ENCODE data around the gene LNPEP.

LNPEP gene

GRCh38 chr5:97004423-97005060 lies 68.7 kb downstream of the LNPEP start:
- Histone ChIP-seq H3K4me1 (ENCODE audit: control insufficient read depth, low read length) (peaks cover 19% of the 10 kb centered on the region), H3F3A (ENCODE audit: control insufficient read depth, insufficient read depth) (peaks cover 6% of the 10 kb centered on the region), H3K36me3 (ENCODE audit: control insufficient read depth, low read length) (peaks cover 63% of the 10 kb centered on the region), H3K79me2 (ENCODE audit: control insufficient read depth, low read length) (no peaks in the 10 kb centered on the region), H3K27ac (ENCODE audit: low read depth, low read length) (no peak overlapping the region), H3K9me2 (replicated peaks; ENCODE audit: control insufficient read depth, low read length) (no peaks in the 10 kb centered on the region), H3K4me3 (ENCODE audit: low read length) (no peak overlapping the region), H4K20me1 (ENCODE audit: control insufficient read depth, insufficient read depth, low read depth, low read length) (0 out of 2 replicates have a peak, but pooled peaks cover 3% of the 10 kb centered on the region), H3K4me2 (ENCODE audit: low read length) (no peak overlapping the region), H3K9me3 (ENCODE audit: control insufficient read depth, insufficient read depth, low read length) (no peaks in the 10 kb centered on the region), H3K27me3 (ENCODE audit: control insufficient read depth, low read length) (no peaks in the 10 kb centered on the region)
- TF ChIP-seq EZH2phosphoT487 (IDR thresholded peaks at IDR 0.05; ENCODE audit: borderline replicate concordance, low read length): no peak
- TF ChIP-seq, protein P1, sequence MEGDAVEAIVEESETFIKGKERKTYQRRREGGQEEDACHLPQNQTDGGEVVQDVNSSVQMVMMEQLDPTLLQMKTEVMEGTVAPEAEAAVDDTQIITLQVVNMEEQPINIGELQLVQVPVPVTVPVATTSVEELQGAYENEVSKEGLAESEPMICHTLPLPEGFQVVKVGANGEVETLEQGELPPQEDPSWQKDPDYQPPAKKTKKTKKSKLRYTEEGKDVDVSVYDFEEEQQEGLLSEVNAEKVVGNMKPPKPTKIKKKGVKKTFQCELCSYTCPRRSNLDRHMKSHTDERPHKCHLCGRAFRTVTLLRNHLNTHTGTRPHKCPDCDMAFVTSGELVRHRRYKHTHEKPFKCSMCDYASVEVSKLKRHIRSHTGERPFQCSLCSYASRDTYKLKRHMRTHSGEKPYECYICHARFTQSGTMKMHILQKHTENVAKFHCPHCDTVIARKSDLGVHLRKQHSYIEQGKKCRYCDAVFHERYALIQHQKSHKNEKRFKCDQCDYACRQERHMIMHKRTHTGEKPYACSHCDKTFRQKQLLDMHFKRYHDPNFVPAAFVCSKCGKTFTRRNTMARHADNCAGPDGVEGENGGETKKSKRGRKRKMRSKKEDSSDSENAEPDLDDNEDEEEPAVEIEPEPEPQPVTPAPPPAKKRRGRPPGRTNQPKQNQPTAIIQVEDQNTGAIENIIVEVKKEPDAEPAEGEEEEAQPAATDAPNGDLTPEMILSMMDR (IDR thresholded peaks at IDR 0.05; ENCODE audit: low read depth, low read length, poor library complexity, severe bottlenecking): no peak

GRCh38 chr5:97006454-97007060 lies 70.7 kb downstream of the LNPEP start:
- Histone ChIP-seq H3K36me3 (ENCODE audit: control insufficient read depth, low read length) (peaks cover 58% of the 10 kb centered on the region), H3F3A (ENCODE audit: control insufficient read depth, insufficient read depth) (peaks cover 6% of the 10 kb centered on the region), H3K4me3 (ENCODE audit: low read length) (no peak overlapping the region)

DNA sequence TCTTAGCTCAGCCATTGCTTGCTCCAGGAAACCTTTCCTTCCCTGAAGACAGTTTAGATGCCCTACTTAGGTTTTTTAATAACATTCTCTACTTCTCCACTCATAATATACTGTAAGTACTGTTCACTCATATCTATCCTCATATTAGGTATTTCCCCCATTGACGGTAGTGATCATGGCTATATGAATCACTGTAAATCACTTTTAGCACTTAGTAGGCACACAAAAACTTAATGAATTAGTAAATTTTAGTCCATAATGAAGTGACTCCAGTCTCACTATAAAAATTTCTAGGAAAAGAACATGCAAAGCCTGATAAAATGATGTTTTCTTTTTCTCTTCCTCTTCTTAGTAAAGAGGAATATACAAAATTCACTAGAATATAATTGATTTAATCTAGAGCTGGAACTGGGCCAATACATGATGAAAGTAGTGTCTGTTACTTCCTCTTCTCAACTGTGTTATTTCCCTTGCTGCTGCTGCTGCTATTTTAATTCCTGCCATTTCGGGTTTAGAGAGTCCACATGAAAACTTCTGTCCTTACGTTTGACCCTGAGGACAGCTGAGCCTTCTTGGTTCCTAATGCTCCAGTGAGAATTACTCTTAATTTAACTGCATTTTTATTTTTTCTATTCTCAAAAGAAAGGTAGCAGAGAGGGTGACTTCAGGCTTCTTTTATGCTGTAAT lies 73.5 kb downstream of the LNPEP start:
- Histone ChIP-seq H3K9me3 (ENCODE audit: control insufficient read depth, insufficient read depth, low read length) (no peaks in the 10 kb centered on the region), H3K36me3 (ENCODE audit: control insufficient read depth, low read length) (peaks cover 58% of the 10 kb centered on the region), H3F3A (ENCODE audit: control insufficient read depth, insufficient read depth) (peaks cover 6% of the 10 kb centered on the region), H3K9me2 (replicated peaks; ENCODE audit: control insufficient read depth, low read length) (no peaks in the 10 kb centered on the region), H3K27ac (ENCODE audit: low read depth, low read length) (peak overlapping the region; percentile 62), H3K27me3 (ENCODE audit: control insufficient read depth, low read length) (no peaks in the 10 kb centered on the region), H3K79me2 (ENCODE audit: control insufficient read depth, low read length) (no peaks in the 10 kb centered on the region), H4K20me1 (ENCODE audit: control insufficient read depth, insufficient read depth, low read depth, low read length) (0 out of 2 replicates have a peak, but pooled peaks cover 3% of the 10 kb centered on the region), H3K4me3 (ENCODE audit: low read length) (peak overlapping the region; percentile 24), H3K4me1 (ENCODE audit: control insufficient read depth, low read length) (peaks cover 30% of the 10 kb centered on the region), H3K4me2 (ENCODE audit: low read length) (peak overlapping the region; percentile 57)
- no peak for TF ChIP-seq EZH2phosphoT487 (IDR thresholded peaks at IDR 0.05; ENCODE audit: borderline replicate concordance, low read length)
- TF ChIP-seq, protein P1 (IDR thresholded peaks at IDR 0.05; ENCODE audit: low read depth, low read length, poor library complexity, severe bottlenecking): no peak

More at GRCh38 chr5:97006454-97007060, 70.7 kb downstream of the LNPEP start:
- Histone ChIP-seq H3K27ac (ENCODE audit: low read depth, low read length) (no peak overlapping the region), H3K9me2 (replicated peaks; ENCODE audit: control insufficient read depth, low read length) (no peaks in the 10 kb centered on the region), H3K4me1 (ENCODE audit: control insufficient read depth, low read length) (peaks cover 30% of the 10 kb centered on the region), H3K9me3 (ENCODE audit: control insufficient read depth, insufficient read depth, low read length) (no peaks in the 10 kb centered on the region), H3K27me3 (ENCODE audit: control insufficient read depth, low read length) (no peaks in the 10 kb centered on the region), H3K4me2 (ENCODE audit: low read length) (no peak overlapping the region), H3K79me2 (ENCODE audit: control insufficient read depth, low read length) (no peaks in the 10 kb centered on the region), H4K20me1 (ENCODE audit: control insufficient read depth, insufficient read depth, low read depth, low read length) (0 out of 2 replicates have a peak, but pooled peaks cover 3% of the 10 kb centered on the region)
- no peak for TF ChIP-seq EZH2phosphoT487 (IDR thresholded peaks at IDR 0.05; ENCODE audit: borderline replicate concordance, low read length)
- TF ChIP-seq, protein P1 (IDR thresholded peaks at IDR 0.05; ENCODE audit: low read depth, low read length, poor library complexity, severe bottlenecking): no peak
